Peyer's patch (tissue), 4 donors: ENCODE results near the gene PDE8B. TPM values are rescaled to one million over a fixed set of nuclear protein-coding genes. Genes with fewer than 3 reads are reported as not detected.

ENCODE experiments used
- DNase-seq, 3 donors: peaks; one replicate each; pipeline ENCODE4 v3.0.0-alpha.2; 2017 to 2019
- H3K27ac ChIP-seq, 4 donors: fragments of 200-600 bp; sonication (generic); one replicate each; pipeline ENCODE4 v1.5.1; 2016 to 2019
- H3K27me3 ChIP-seq, 2 donors: fragments of 200-600 bp; sonication (generic); one replicate each; pipeline ENCODE4 v1.5.1; 2019
- H3K36me3 ChIP-seq, 3 donors: fragments of 200-600 bp; sonication (generic); one replicate each; pipeline ENCODE4 v1.5.1; 2016 to 2019
- H3K4me1 ChIP-seq, 4 donors: fragments of 200-600 bp; sonication (generic); one replicate each; pipeline ENCODE4 v1.5.1; 2016 to 2019
- H3K4me3 ChIP-seq, 4 donors: fragments of 200-600 bp; sonication (generic); 1 replicate in 3 of 4; 2 replicates in 1 of 4; pipeline ENCODE4 v1.5.1; 2016 to 2019; ENCODE audit warnings: mild to moderate bottlenecking in 1 of 4
- H3K9me3 ChIP-seq, 4 donors: fragments of 200-600 bp; sonication (generic); one replicate each; pipeline ENCODE4 v1.5.1; 2016 to 2019; ENCODE audit warnings: mild to moderate bottlenecking in 1 of 4
- CTCF ChIP-seq, 6 experiments: fragments of 450-650 bp in 4 of 6; fragments of 200-600 bp in 2 of 6; sonication (generic) in 1 of 6; IDR thresholded peaks; one replicate each; pipeline ENCODE4 v1.5.1; 2017 to 2019; ENCODE audit warnings: antibody characterized with exemption in 6 of 6, mild to moderate bottlenecking in 3 of 6, moderate library complexity in 1 of 6
- POLR2A ChIP-seq, 2 donors: fragments of 450-650 bp; IDR thresholded peaks; one replicate each; pipeline ENCODE4 v1.5.1; 2017; ENCODE audit warnings: antibody characterized with exemption in 2 of 2, mild to moderate bottlenecking in 2 of 2, moderate library complexity in 2 of 2
- total RNA-seq, 4 donors: library from RNA; depleted of rRNA; stranded (reverse); fragments of >200 nt; gene quantifications; one replicate each; pipeline ENCODE4 v1.1.0, GENCODE V29; 2016

Gene PDE8B
- total RNA-seq = 1 to 10 TPM in 3 of 4 donors, under 1 TPM in 1; 0.94 to 3.1 (median 1.9) TPM

- Histone ChIP-seq H3K27ac (peak within 1 kb of the TSS in 2 of 4 donors; percentile 19 to 33), H3K9me3 (no peaks in the 10 kb centered on the region), H3K27me3 (peaks cover 0 to 13% of the 10 kb centered on the region in 2 donors), H3K4me3 (peak within 1 kb of the TSS; percentile 9 to 65 (median 50)), H3K36me3 (no peaks in the 10 kb centered on the region), H3K4me1 (peaks cover 0 to 6% (median 2%) of the 10 kb centered on the region in 4 donors)
- DNase-seq = peak in 1 of 3 donors; percentile 48
- TF ChIP-seq CTCF (IDR thresholded peaks at IDR 0.05) (no peak), POLR2A (IDR thresholded peaks at IDR 0.05) (no peak)
These were observed at the start of gene PDE8B for GRCh38 chr5:77210091-77210963. PDE8B (plus strand) TSS chr5:77210680; CDS start chr5:77210926, 246 bp downstream.

- Histone ChIP-seq H3K27me3 (no peaks in the 10 kb centered on the region), H3K9me3 (no peaks in the 10 kb centered on the region), H3K36me3 (no peaks in the 10 kb centered on the region), H3K4me3 (no peak overlapping the region), H3K4me1 (peaks cover 0 to 6% (median 0%) of the 10 kb centered on the region in 4 donors), H3K27ac (no peak overlapping the region)
- TF ChIP-seq CTCF (IDR thresholded peaks at IDR 0.05) (no peak), POLR2A (IDR thresholded peaks at IDR 0.05) (no peak)
- DNase-seq = no peak
These were observed 47.0 kb upstream of the PDE8B start for GRCh38 chr5:77163453-77163852.

- no peaks in the 10 kb centered on the region for H3K36me3 ChIP-seq
- TF ChIP-seq CTCF (IDR thresholded peaks at IDR 0.05) = no peak
- no peak for DNase-seq
- no peaks in the 10 kb centered on the region for H3K9me3 ChIP-seq
- H3K4me1 ChIP-seq = peaks cover 0 to 13% (median 0%) of the 10 kb centered on the region in 4 donors
- peak overlapping the region in 1 of 4 donors; percentile 59 for H3K27ac ChIP-seq
- H3K4me3 ChIP-seq = no peak overlapping the region
- H3K27me3 ChIP-seq = no peaks in the 10 kb centered on the region
These were observed 43.4 kb upstream of the PDE8B start for GRCh38 chr5:77167063-77167462.

- no peak overlapping the region for H3K4me3 ChIP-seq
- no peaks in the 10 kb centered on the region for H3K9me3 ChIP-seq
- H3K36me3 ChIP-seq = no peaks in the 10 kb centered on the region
- no peak for DNase-seq
- TF ChIP-seq CTCF (IDR thresholded peaks at IDR 0.05) (no peak), POLR2A (IDR thresholded peaks at IDR 0.05) (no peak)
- no peaks in the 10 kb centered on the region for H3K27me3 ChIP-seq
- peaks cover 0 to 13% (median 0%) of the 10 kb centered on the region in 4 donors for H3K4me1 ChIP-seq
- H3K27ac ChIP-seq = peak overlapping the region in 1 of 4 donors; percentile 59
These were observed 42.8 kb upstream of the PDE8B start for GRCh38 chr5:77167695-77168121.

- H3K27me3 ChIP-seq = no peaks in the 10 kb centered on the region
- no peak for TF ChIP-seq CTCF (IDR thresholded peaks at IDR 0.05)
- H3K9me3 ChIP-seq = no peaks in the 10 kb centered on the region
- H3K4me3 ChIP-seq = no peak overlapping the region
- H3K4me1 ChIP-seq = peaks cover 0 to 13% (median 0%) of the 10 kb centered on the region in 4 donors
- peak overlapping the region in 1 of 4 donors; percentile 59 for H3K27ac ChIP-seq
- DNase-seq = no peak
- no peaks in the 10 kb centered on the region for H3K36me3 ChIP-seq
These were observed 42.2 kb upstream of the PDE8B start for GRCh38 chr5:77168161-77168878.
